Stimulated activated CD4-positive, alpha-beta T cell treated with anti-CD3 and anti-CD28 coated beads, Interleukin-4, amount 100 ng/mL, for 1 hour (primary cell): ENCODE results near the gene ECEL1.

Experiments
- DNase-seq: peaks from one replicate; pipeline ENCODE4 v3.0.0-alpha.2; 2020

ECEL1 gene

DNA sequence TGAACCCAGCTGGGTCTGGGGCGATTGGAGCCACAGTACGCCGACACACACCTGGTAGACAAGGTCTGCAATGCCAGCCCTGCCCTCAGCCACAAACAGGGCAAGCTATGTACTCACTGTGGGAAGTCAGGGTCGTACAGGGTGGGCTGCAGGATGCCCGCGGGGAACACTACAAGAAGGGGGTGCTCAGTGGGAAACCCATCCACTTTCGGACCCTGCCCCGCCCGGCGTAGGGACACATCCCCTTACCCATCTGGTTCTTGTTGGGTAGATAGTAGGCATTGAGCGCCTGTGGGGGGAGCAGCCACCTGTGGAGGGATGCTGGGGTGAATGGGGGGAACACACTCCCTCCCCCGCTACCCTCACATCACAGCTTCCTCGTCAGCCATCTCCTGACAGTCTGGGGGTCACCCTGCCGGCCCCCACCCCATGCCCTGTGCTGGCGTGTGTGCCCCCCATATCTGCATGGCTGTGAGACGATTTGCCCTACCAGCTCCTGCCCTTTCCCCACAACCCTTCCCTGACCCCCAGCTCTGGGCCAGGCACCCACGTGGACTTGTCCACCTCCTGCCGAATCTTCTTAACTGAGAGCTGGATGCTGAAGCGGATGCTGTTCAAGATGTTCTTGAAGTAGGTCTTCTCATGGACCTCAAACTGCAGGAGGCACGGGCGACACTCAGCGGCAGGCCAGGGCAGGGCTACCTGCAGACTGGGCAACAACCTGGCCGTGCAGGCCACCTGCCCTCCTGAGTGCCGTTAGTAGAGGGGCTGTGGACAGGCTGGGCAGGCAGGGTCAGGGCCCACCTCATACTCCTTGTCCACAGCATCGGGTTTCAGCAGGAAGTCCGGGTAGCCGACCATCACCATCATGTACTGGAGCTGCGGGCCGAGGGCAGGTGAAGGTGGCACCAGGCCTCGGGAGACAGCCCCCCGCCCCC, 5.1 kb downstream of the ECEL1 start:
- DNase-seq: no peak

DNA sequence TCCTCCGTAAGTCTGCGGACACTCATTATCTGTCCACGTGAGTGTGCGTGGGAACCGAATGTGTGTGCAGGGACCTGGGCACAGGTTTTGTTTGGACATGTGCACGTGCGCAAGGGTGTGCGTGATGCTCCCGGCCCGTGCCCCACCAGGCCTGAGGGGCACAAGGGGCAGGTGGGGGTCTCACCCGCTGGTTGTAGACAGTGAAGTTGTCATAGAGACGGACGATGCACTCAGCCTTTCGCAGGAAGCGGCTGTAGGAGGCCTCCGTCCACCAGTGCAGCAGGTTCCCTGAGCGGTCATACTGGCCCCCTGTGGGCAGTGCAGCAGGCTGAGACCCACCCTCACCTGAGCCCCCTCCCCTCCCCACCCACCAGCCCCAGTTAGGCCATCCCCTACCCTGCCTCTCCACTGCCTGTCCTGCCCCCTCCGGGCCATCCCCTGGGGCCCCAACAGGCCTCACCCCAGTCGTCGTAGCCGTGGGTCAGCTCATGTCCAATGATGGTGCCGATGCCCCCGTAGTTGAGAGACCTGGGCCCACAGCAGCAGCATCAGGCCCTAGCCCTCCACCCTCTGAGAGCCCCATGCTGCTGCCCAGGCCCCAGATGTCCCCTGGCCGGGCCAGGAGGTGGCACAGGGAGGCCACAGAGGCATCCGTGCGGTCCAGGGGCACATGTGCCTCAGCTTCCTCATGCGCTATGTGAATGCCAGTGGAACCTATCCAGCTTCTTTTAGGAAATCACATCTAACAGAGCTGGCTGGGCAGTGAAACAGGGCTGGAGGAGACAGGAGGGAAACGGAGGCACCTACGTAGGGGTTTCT, 6.1 kb downstream of the ECEL1 start:
- DNase-seq: no peak

DNA sequence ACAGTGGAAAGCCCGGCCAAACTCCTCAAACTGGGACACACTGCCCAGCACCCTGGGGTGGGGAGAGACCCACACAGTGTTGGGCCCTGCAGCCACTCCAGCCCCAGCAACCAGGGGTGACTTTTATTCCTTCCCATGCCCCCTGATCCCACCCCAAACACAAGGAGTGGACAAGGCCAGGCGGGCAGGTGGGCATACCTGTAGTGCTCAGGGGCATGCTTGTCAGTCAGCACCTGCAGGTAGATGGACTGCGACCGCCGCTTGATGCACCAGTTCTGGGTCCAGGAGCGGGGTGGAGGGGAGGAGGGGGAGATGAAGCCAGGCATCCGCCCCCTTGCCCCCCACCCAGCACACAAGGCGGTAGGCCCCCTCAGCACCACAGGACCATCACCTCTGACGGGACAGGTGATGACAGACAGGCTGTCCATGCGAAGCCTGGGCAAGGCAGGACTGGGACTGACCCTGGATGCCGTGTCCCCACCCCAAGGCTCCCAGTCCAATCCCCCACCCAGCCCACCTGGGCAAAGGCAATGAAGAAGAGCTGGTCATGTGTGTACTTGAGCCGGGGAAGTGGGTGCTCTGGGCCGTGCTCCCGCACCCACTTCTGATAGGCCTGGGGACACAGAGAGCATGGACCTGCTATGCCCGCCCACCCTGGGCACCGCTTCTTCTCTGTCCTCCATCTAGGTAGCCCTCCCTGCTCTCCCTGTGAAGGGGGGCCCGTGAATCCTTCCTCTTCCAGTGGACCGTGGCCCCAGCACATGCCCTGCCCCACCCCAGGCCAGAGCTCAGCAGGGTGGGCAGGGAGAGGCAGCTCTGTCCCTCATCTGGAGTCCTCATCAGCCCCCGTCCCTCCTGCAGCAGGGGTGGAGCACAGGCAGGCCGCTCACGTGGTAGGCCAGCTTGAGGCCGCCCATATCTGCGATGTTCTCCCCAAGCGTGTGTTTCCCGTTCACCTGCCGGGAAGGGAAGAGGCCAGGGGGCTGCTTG, 7.1 kb downstream of the ECEL1 start:
- no peak for DNase-seq

DNA sequence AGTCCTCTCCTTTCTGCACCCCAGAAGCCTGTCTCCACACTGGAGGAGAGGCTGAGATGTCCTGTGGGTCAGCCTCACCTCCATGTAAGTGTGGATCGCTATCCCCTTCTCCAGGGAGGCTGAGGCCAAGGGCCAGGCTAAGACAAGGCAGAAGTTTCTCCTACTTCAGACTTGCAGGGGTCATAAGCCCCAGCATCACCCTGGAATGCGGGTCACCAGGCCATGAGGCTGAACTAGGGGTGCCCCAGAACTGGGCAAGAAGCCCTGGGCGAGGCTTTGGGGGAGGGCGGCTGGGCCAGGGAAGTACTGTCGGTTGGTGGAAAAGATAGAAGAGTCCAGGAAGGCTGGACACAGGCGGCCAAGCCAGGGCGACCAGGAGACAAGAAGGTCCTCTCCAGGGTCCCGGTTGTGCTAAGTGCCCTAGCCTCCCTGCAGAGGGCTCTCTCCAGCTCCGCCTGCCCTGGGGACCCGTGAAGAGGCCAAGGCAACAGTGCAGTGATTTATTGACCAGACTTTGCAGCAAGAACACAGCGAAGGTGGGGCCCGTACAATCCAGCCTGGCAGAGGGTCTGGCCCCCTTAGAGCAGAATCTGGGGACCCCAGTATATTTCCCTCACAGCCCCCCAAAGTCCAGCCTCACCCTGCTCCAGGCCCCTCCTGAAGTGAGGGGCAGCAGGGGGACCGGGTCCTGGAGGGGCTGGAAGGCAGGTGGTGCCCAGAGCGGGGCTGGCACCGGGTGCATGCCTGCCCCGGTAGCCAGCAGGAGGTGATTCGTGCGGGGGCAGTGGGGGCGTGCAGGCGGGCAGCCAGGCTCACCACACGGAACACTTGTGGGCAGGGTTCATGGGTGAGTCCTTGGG, 8.1 kb downstream of the ECEL1 start:
- DNase-seq: no peak

DNA sequence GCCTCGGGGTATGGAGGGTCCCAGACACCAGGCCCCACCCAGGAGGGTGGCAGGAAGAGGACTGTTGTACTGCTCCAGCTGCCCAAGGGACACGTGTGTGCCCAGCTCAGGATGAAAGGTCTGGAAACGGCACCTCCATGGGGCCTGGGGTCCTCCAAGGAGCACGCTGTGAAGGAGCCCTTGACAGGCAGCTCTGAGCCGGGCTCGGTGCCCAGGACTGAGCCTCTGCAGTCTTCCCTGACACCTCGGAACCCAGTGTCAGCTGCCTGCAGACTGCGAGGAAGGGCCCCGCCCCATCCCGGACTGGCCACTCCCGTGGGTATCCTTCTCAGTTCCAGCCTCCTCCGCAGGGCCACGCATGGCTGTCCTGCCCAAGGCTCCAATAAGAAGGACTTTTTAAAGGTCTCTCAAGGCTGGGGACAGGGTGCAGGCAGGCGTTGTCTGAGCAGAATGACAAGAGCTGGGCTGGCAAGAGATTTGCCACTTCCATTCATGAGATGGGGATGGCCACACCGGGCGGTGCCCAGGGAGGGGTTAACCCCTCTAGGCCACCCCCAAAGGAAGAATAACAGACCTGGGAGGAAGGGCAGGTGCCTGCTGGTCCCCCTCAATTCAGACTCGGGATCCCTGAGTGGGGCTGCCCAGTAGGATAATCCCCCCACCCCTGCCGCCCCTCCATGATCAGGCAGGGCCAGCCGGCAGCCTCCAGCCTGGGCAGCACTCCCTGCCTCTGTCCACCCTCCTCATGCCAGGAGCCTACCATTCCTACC, 8.9 kb downstream of the ECEL1 start:
- no peak for DNase-seq

- no peak for DNase-seq
Measured at GRCh38 chr2:232477751-232478510, 9.7 kb downstream of the ECEL1 start.

- DNase-seq: no peak
Measured at GRCh38 chr2:232476791-232477190, 10.8 kb downstream of the ECEL1 start.

GRCh38 chr2:232476045-232476444, 11.6 kb downstream of the ECEL1 start:
- DNase-seq: no peak

DNA sequence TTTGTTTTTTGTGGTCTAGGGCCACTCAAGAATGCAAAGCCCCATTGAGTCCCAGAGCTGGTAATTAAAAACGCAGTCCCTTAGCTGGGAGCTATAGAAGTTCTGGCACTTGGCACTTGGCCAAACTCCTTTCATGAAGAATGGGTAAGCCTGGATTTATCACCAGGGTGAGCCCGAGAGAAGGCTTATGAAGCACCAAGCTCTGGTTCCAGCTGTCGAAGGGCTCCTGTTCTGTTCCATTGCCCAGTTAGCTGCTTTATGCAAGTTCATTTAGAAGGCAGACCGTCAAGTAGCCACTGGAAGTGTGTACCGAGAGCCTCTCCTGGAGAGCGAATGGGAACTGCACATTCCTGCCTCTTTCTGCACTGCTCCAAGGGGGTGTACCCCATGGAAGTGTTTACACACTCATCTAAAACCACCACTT, 14.2 kb downstream of the ECEL1 start:
- no peak for DNase-seq

DNA sequence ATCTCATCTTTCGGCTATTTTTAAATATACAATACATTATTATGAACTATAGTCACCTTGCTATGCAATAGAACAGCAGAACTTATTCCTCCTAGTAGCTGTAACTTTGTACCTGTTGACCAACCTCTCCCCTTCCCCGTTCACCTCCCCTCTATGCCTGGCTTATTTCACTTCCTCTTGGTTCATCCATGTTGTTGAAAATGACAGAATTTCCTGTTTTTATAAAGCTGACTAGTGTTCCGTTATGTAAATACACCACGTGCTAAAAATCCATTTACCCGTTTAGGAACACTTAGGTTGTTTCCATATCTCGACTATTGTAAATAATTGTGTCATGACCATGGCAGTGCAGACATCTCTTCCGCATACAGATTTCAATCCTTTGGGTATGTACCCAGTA, 21.4 kb downstream of the ECEL1 start:
- no peak for DNase-seq

- DNase-seq: no peak
Measured at GRCh38 chr2:232465061-232465460, 22.6 kb downstream of the ECEL1 start.

- DNase-seq: no peak
Measured at GRCh38 chr2:232464544-232464885, 23.1 kb downstream of the ECEL1 start.

DNA sequence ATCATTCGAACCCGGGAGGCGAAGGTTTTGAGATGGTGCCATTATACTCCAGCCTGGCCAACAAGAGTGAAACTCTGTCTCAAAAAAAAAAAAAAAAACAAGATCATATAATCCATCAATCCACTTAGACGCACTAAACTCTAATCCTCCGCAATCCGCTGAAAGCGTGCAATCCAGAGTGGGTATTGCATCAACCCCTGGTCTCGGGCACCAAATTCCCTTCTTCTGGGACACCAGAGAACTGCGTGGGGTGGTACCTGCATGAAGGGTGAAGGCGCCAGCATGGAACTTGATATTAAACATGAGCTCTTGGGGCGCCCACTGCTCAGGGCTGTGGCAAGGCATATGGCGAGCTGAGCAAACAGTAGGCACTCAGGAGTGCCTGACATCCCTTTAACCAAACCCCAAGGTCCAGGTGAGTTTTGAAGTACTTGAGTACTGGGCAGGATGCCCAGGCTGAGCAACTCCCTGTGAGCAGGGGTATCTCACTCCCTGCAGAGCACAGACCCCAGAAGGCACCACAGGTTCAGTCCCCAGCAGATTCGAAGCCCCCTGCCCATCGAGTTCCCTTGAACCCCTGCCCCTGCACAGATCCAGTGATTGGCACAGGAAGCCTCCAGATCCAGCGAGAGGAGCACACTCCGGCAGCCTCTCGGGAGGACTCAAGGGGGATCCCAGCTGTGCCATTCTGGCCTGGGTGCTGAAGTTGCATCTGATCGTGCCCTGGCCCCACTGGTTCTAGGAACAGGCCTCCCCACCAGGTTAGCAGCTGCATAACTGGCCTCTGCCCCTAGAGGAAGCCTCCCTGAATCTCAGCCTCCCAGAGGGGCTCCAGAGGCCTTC, 23.7 kb downstream of the ECEL1 start:
- no peak for DNase-seq

DNA sequence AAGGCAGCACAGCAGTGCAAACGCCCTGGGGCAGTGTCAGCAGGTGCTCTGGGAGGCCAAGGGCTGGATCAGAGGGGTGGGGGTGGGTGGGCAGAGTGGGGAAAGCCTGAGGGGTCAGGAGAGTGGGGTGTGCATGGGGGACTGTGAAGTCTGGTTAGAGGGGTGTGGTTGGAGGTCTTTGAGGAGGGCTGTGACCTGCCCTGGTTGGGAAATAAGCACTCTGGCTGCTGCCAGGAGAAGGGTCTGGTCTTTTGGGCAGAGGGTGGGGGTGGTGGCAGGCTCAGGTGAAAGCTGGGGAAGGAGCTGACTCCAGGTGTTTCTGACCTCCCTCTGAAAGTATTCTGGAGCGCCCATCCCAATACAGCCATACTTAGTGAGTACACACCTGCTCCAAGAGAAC, 27.5 kb downstream of the ECEL1 start:
- DNase-seq: no peak

GRCh38 chr2:232459419-232460035, 28.1 kb downstream of the ECEL1 start:
- DNase-seq: no peak

- DNase-seq: no peak
Measured at GRCh38 chr2:232458661-232459418, 28.8 kb downstream of the ECEL1 start.

- no peak for DNase-seq
Measured at GRCh38 chr2:232458051-232458660, 29.5 kb downstream of the ECEL1 start.
